ENCODE results near the gene TTC39B. TPM values are rescaled to one million over a fixed set of nuclear protein-coding genes. Genes with fewer than 3 reads are reported as not detected.

TTC39B gene
- total RNA-seq, result 5.0 and 5.4 TPM in 2 replicates

DNA sequence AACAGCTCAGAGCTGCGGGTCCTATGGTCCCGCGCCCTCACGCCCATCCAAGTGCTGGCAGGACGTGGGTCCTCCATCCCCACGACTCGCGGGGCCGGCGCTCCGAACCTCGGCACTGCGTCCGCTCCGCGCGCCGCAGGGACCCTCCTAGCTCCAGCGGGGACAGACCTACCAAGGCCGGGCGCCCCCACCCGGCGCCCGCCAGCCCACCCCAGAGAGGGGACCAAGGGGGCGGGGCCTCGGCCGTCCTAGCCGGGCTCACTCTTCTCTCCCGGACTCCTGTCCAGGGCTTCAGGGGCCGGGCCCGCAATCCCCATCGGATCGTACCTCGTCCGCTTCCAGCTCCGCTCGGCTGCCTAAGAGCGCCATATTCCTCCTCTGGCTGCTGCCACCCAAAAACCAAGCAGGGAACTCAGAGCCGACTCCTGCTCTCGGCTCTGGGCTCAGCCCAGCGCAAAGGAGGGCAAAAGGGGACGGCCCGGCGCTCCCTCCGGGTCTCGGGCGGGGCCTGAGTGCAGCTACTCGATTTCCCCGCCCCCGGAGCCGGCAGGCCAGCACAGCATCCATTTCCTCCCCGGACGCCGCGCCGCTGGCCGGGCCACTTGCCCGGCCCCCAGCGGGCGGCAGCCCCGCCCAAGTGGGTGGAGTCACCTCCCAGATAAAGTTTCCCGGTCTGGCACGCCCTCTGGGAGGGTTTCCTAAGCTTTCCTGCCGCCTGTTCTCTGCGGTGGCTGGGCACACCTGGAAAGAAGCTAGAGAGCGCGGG lies at the start of gene TTC39B:
TSS of gene TTC39B (minus strand) at position 460 of the 766 bp plus-strand sequence. CDS start at position 369, 91 bp downstream.

Other genes starting within 250 kb of the TTC39B start
- 21.9 and 25.6 TPM in 2 replicates for gene SNAPC3, start 115.7 kb upstream of the TTC39B start, total RNA-seq
- gene PSIP1, start 203.8 kb upstream of the TTC39B start, total RNA-seq, result 31.7 and 32.0 TPM in 2 replicates
- gene CCDC171, start 245.8 kb upstream of the TTC39B start, total RNA-seq, result 0.49 and 1.2 TPM in 2 replicates